Common myeloid progenitor, CD34-positive (primary cell): ENCODE data around the gene CAPZB.

Experiments
- CTCF ChIA-PET: fragments of 350-600 bp; sonication (Branson Sonifier 250); formaldehyde crosslinking; loops from one replicate; lab custom pipeline; 2021; ENCODE audit warnings: antibody characterized with exemption; lab: Charles Lee
- POLR2A ChIA-PET: fragments of 350-600 bp; sonication (Branson Sonifier 250); formaldehyde crosslinking; loops from one replicate; lab custom pipeline; 2021; ENCODE audit warnings: antibody characterized with exemption; lab: Charles Lee
- DNase-seq, 3 donors: peaks; one replicate each; pipeline versions ENCODE4 v3.0.0 to v3.0.0-alpha.2; 2013
- H3K27ac ChIP-seq, 2 experiments: 1 replicate in 1 of 2; 2 replicates in 1 of 2; pipeline ENCODE4 v1.7.0; 2013; ENCODE audit warnings: inconsistent platforms in 2 of 2, low read length in 2 of 2, mild to moderate bottlenecking in 2 of 2, low read depth in 1 of 2, moderate library complexity in 1 of 2; ENCODE audit not compliant: severe bottlenecking in 2 of 2, insufficient read depth in 1 of 2, poor library complexity in 1 of 2
- H3K27me3 ChIP-seq, 5 experiments: replicated peaks in 2 of 5; 1 replicate in 3 of 5; 2 replicates in 2 of 5; pipeline versions ENCODE4 v1.6.1 to v1.7.0; 2013; ENCODE audit warnings: low read length in 4 of 5, mild to moderate bottlenecking in 2 of 5, moderate library complexity in 2 of 5, inconsistent platforms in 1 of 5; ENCODE audit not compliant: insufficient read depth in 5 of 5, control insufficient read depth in 4 of 5
- H3K36me3 ChIP-seq, 4 experiments: 1 replicate in 2 of 4; 2 replicates in 2 of 4; pipeline versions ENCODE4 v1.6.1 to v1.7.0; 2013; ENCODE audit warnings: low read length in 3 of 4, control low read depth in 1 of 4, mild to moderate bottlenecking in 1 of 4; ENCODE audit not compliant: control insufficient read depth in 4 of 4, insufficient read depth in 4 of 4
- H3K4me1 ChIP-seq, 4 experiments: 1 replicate in 3 of 4; 2 replicates in 1 of 4; pipeline versions ENCODE4 v1.6.1 to v1.7.1; 2013; ENCODE audit warnings: low read length in 3 of 4, mild to moderate bottlenecking in 3 of 4, control low read depth in 1 of 4, inconsistent platforms in 1 of 4, moderate library complexity in 1 of 4; ENCODE audit not compliant: control insufficient read depth in 4 of 4, insufficient read depth in 4 of 4; ENCODE audit errors: control extremely low read depth in 1 of 4
- H3K4me3 ChIP-seq, 7 experiments: 1 replicate in 4 of 7; 2 replicates in 3 of 7; pipeline versions ENCODE4 v1.5.1 to v1.7.0; 2013; ENCODE audit warnings: mild to moderate bottlenecking in 7 of 7, low read length in 6 of 7, moderate library complexity in 6 of 7, inconsistent platforms in 2 of 7, low read depth in 2 of 7, control low read depth in 1 of 7; ENCODE audit not compliant: insufficient read depth in 4 of 7, control insufficient read depth in 1 of 7; ENCODE audit errors: extremely low read depth in 1 of 7
- H3K9me3 ChIP-seq, 5 experiments: 1 replicate in 4 of 5; 2 replicates in 1 of 5; pipeline versions ENCODE4 v1.6.1 to v1.7.1; 2013; ENCODE audit warnings: low read length in 4 of 5, mild to moderate bottlenecking in 2 of 5, inconsistent platforms in 1 of 5, low read depth in 1 of 5, moderate library complexity in 1 of 5; ENCODE audit not compliant: control insufficient read depth in 4 of 5, insufficient read depth in 2 of 5; ENCODE audit errors: control extremely low read depth in 1 of 5
- WGBS: methylation state at CpG from one replicate; pipeline ENCODE4 v1.1.5; 2013; ENCODE audit not compliant: insufficient coverage; 5-methylcytosine and 5-hydroxymethylcytosine counted together

Gene CAPZB

GRCh38 chr1:19346026-19346425, 139.3 kb downstream of the CAPZB start:
- peaks cover 5 to 34% (median 21%) of the 10 kb centered on the region in 4 experiments for H3K4me1 ChIP-seq
- POLR2A ChIA-PET = no interaction called here
- peak in 2 of 3 donors; percentile 51 to 53 for DNase-seq
- no peak overlapping the region for H3K27ac ChIP-seq
- H3K4me3 ChIP-seq = no peak overlapping the region
- CTCF ChIA-PET = interaction anchor here (0.7 to 3.6 kb wide), 11 partner anchors 10 to 315 kb away, joined by 3 to 14 read pairs (median 4); no protein-coding TSS in a partner anchor
- no peaks in the 10 kb centered on the region for H3K9me3 ChIP-seq
- H3K36me3 ChIP-seq = peaks cover 4 to 56% (median 45%) of the 10 kb centered on the region in 4 experiments
- no peaks in the 10 kb centered on the region for H3K27me3 ChIP-seq
- 60% methylated on average over 1 of the region's 6 CpGs for WGBS

- Histone ChIP-seq H3K27me3 (no peaks in the 10 kb centered on the region), H3K4me3 (no peak overlapping the region), H3K4me1 (peaks cover 5 to 34% (median 21%) of the 10 kb centered on the region in 4 experiments), H3K27ac (no peak overlapping the region), H3K36me3 (peaks cover 4 to 62% (median 45%) of the 10 kb centered on the region in 4 experiments), H3K9me3 (no peaks in the 10 kb centered on the region)
- ChIA-PET POLR2A (no interaction called here), CTCF (interaction anchor here (0.9 to 4.8 kb wide), 18 partner anchors 11 to 316 kb away, joined by 3 to 24 read pairs (median 5); no protein-coding TSS in a partner anchor)
- DNase-seq = no peak
- WGBS = 98% methylated on average over 8 of the region's 8 CpGs
Measured at GRCh38 chr1:19345391-19345790, 139.9 kb downstream of the CAPZB start.

GRCh38 chr1:19344831-19345230, 140.5 kb downstream of the CAPZB start:
- ChIA-PET CTCF (interaction anchor here (0.9 to 4.8 kb wide), 24 partner anchors 9 to 317 kb away, joined by 3 to 24 read pairs (median 5); no protein-coding TSS in a partner anchor), POLR2A (no interaction called here)
- no peak overlapping the region for H3K27ac ChIP-seq
- peaks cover 5 to 34% (median 21%) of the 10 kb centered on the region in 4 experiments for H3K4me1 ChIP-seq
- H3K4me3 ChIP-seq = no peak overlapping the region
- H3K36me3 ChIP-seq = peaks cover 4 to 62% (median 42%) of the 10 kb centered on the region in 4 experiments
- WGBS = 100% methylated on average over 9 of the region's 11 CpGs
- DNase-seq = no peak
- no peaks in the 10 kb centered on the region for H3K27me3 ChIP-seq
- no peaks in the 10 kb centered on the region for H3K9me3 ChIP-seq

GRCh38 chr1:19344372-19344810, 140.9 kb downstream of the CAPZB start:
- Histone ChIP-seq H3K27ac (no peak overlapping the region), H3K36me3 (peaks cover 4 to 63% (median 41%) of the 10 kb centered on the region in 4 experiments), H3K27me3 (no peaks in the 10 kb centered on the region), H3K4me1 (peaks cover 5 to 34% (median 21%) of the 10 kb centered on the region in 4 experiments), H3K4me3 (no peak overlapping the region), H3K9me3 (no peaks in the 10 kb centered on the region)
- 74% methylated on average over 9 of the region's 12 CpGs for WGBS
- peak; percentile 26 to 54 (median 42) for DNase-seq
- CTCF ChIA-PET = interaction anchor here (0.7 to 4.8 kb wide), 28 partner anchors 9 to 317 kb away, joined by 3 to 24 read pairs (median 4); no protein-coding TSS in a partner anchor
- POLR2A ChIA-PET = no interaction called here

GRCh38 chr1:19343617-19344350, 141.6 kb downstream of the CAPZB start:
- Histone ChIP-seq H3K9me3 (no peaks in the 10 kb centered on the region), H3K4me3 (no peak overlapping the region), H3K36me3 (peaks cover 4 to 63% (median 39%) of the 10 kb centered on the region in 4 experiments), H3K27me3 (no peaks in the 10 kb centered on the region), H3K4me1 (peaks cover 5 to 33% (median 21%) of the 10 kb centered on the region in 4 experiments), H3K27ac (no peak overlapping the region)
- no peak for DNase-seq
- WGBS = 97% methylated on average over 17 of the region's 20 CpGs
- ChIA-PET POLR2A (no interaction called here), CTCF (interaction anchor here (0.7 to 4.8 kb wide), 28 partner anchors 10 to 318 kb away, joined by 3 to 24 read pairs (median 4); no protein-coding TSS in a partner anchor)

GRCh38 chr1:19342894-19343616, 142.3 kb downstream of the CAPZB start:
- no peak overlapping the region for H3K4me3 ChIP-seq
- DNase-seq = no peak
- no peaks in the 10 kb centered on the region for H3K27me3 ChIP-seq
- 93% methylated on average over 27 of the region's 33 CpGs for WGBS
- ChIA-PET CTCF (interaction anchor here (0.5 to 4.8 kb wide), 17 partner anchors 10 to 319 kb away, joined by 3 to 24 read pairs (median 5); no protein-coding TSS in a partner anchor), POLR2A (no interaction called here)
- no peaks in the 10 kb centered on the region for H3K9me3 ChIP-seq
- peaks cover 5 to 26% (median 14%) of the 10 kb centered on the region in 4 experiments for H3K4me1 ChIP-seq
- peaks cover 4 to 64% (median 40%) of the 10 kb centered on the region in 4 experiments for H3K36me3 ChIP-seq
- H3K27ac ChIP-seq = no peak overlapping the region
